DOHH2 (cell line): Measurements from ENCODE around the gene TCERG1L.

Source experiments
- H3F3A ChIP-seq: fragments of 200-600 bp; sonication (generic), shearing (Covaris generic); 2 replicates; pipeline ENCODE4 v1.6.0; 2016; ENCODE audit warnings: antibody characterized with exemption, mild to moderate bottlenecking; ENCODE audit not compliant: control insufficient read depth, insufficient read depth
- H3K27ac ChIP-seq: fragments of 200-600 bp; sonication (generic); 2 replicates; pipeline ENCODE4 v1.5.1; 2014; ENCODE audit warnings: low read depth, mild to moderate bottlenecking, low read length, moderate library complexity
- H3K27me3 ChIP-seq: fragments of 200-600 bp; sonication (generic); 2 replicates; pipeline ENCODE4 v1.6.1; 2014; ENCODE audit warnings: mild to moderate bottlenecking, low read length, mixed read lengths; ENCODE audit not compliant: control insufficient read depth
- H3K36me3 ChIP-seq: fragments of 200-600 bp; sonication (generic); 2 replicates; pipeline ENCODE4 v1.6.1; 2014; ENCODE audit warnings: mild to moderate bottlenecking, low read length, moderate library complexity, mixed read lengths; ENCODE audit not compliant: control insufficient read depth
- H3K4me1 ChIP-seq: fragments of 200-600 bp; sonication (generic); 2 replicates; pipeline ENCODE4 v1.6.1; 2014; ENCODE audit warnings: mild to moderate bottlenecking, low read length, mixed read lengths; ENCODE audit not compliant: control insufficient read depth
- H3K4me2 ChIP-seq: fragments of 200-600 bp; sonication (generic); 2 replicates; pipeline ENCODE4 v1.6.0; 2014; ENCODE audit warnings: mild to moderate bottlenecking, low read length, moderate library complexity
- H3K4me3 ChIP-seq: fragments of 200-600 bp; sonication (generic); 2 replicates; pipeline ENCODE4 v1.5.1; 2014; ENCODE audit warnings: mild to moderate bottlenecking, low read length, mixed read lengths
- H3K79me2 ChIP-seq: fragments of 200-600 bp; sonication (generic); 2 replicates; pipeline ENCODE4 v1.6.1; 2014; ENCODE audit warnings: mild to moderate bottlenecking, low read length, mixed read lengths; ENCODE audit not compliant: control insufficient read depth
- H3K9me2 ChIP-seq: fragments of 200-600 bp; sonication (generic); replicated peaks from 2 replicates; pipeline ENCODE4 v1.6.1; 2014; ENCODE audit warnings: mild to moderate bottlenecking, low read length, mixed read lengths; ENCODE audit not compliant: control insufficient read depth
- H3K9me3 ChIP-seq: fragments of 200-600 bp; sonication (generic); 2 replicates; pipeline ENCODE4 v1.6.1; 2014; ENCODE audit warnings: antibody characterized with exemption, low read length, mixed read lengths; ENCODE audit not compliant: control insufficient read depth, insufficient read depth
- H4K20me1 ChIP-seq: fragments of 200-600 bp; sonication (generic); 2 replicates; pipeline ENCODE4 v1.6.0; 2014; ENCODE audit warnings: low read depth, mild to moderate bottlenecking, antibody characterized with exemption, low read length, moderate library complexity; ENCODE audit not compliant: control insufficient read depth, insufficient read depth
- EZH2phosphoT487 ChIP-seq: fragments of 200-600 bp; sonication (generic); IDR thresholded peaks from 2 replicates; pipeline ENCODE4 v1.6.1; 2017; ENCODE audit warnings: borderline replicate concordance, mild to moderate bottlenecking, antibody characterized with exemption, low read length, moderate library complexity, mixed read lengths
- TF ChIP-seq, protein P1 (sequence below): fragments of 200-600 bp; sonication (generic); IDR thresholded peaks from one replicate; pipeline ENCODE4 v1.5.1; 2014; ENCODE audit warnings: antibody characterized with exemption, mild to moderate bottlenecking, low read depth, low read length; ENCODE audit not compliant: poor library complexity, severe bottlenecking

The TCERG1L gene

DNA sequence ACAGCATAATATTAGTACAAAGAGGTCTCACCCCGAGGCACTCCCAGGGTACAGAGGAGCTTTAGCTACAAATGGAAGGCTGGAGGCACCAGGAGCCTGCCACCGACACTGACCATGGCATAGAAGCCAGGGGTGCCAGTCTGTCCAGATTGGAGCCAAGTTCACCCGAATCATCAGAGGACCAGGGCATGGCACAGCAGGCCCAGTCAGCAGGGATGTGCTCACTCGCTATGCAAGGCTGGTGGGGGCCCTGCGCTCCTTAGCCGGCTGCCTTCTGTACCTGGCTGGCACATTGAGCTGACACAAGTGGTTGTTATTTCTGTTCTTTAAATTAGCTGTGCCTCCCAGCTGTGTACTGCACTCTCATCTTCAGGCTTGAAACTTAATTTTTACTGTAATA is 149.3 kb downstream of the TCERG1L start:
- H3K79me2 ChIP-seq, result no peaks in the 10 kb centered on the region
- H3F3A ChIP-seq, result no peaks in the 10 kb centered on the region
- no peak overlapping the region for H3K4me3 ChIP-seq
- H3K27ac ChIP-seq, result no peak overlapping the region
- H3K4me2 ChIP-seq, result no peak overlapping the region
- TF ChIP-seq, protein P1, sequence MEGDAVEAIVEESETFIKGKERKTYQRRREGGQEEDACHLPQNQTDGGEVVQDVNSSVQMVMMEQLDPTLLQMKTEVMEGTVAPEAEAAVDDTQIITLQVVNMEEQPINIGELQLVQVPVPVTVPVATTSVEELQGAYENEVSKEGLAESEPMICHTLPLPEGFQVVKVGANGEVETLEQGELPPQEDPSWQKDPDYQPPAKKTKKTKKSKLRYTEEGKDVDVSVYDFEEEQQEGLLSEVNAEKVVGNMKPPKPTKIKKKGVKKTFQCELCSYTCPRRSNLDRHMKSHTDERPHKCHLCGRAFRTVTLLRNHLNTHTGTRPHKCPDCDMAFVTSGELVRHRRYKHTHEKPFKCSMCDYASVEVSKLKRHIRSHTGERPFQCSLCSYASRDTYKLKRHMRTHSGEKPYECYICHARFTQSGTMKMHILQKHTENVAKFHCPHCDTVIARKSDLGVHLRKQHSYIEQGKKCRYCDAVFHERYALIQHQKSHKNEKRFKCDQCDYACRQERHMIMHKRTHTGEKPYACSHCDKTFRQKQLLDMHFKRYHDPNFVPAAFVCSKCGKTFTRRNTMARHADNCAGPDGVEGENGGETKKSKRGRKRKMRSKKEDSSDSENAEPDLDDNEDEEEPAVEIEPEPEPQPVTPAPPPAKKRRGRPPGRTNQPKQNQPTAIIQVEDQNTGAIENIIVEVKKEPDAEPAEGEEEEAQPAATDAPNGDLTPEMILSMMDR, result no peak
- TF ChIP-seq EZH2phosphoT487, result no peak
- H3K27me3 ChIP-seq, result no peaks in the 10 kb centered on the region
- H3K9me3 ChIP-seq, result no peaks in the 10 kb centered on the region
- H3K4me1 ChIP-seq, result no peaks in the 10 kb centered on the region
- no peaks in the 10 kb centered on the region for H3K9me2 ChIP-seq
- H3K36me3 ChIP-seq, result no peaks in the 10 kb centered on the region
- no peaks in the 10 kb centered on the region for H4K20me1 ChIP-seq

DNA sequence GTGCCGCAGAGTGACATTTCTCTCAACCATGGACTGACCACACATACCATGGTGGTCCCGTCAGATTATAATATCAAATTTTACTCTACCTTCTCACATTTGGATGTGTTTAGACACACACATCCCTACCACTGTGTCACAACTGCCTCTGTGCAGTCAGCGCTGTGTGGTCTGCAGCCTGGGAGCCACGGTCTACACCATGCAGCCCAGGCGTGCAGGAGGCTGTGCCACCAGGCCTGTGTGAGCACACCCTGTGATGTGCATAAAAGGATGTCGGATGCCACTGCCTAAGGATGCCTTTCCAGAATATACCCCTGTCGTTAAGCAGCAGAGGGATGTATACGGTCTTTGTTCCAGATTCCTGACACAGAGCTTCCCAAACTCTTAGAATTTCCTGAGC is 150.4 kb downstream of the TCERG1L start:
- Histone ChIP-seq H3K27me3 (no peaks in the 10 kb centered on the region), H3K79me2 (no peaks in the 10 kb centered on the region), H3K9me3 (no peaks in the 10 kb centered on the region), H3K9me2 (no peaks in the 10 kb centered on the region), H3K36me3 (no peaks in the 10 kb centered on the region), H3F3A (no peaks in the 10 kb centered on the region), H4K20me1 (no peaks in the 10 kb centered on the region), H3K27ac (no peak overlapping the region), H3K4me3 (no peak overlapping the region), H3K4me2 (no peak overlapping the region), H3K4me1 (no peaks in the 10 kb centered on the region)
- TF ChIP-seq EZH2phosphoT487, result no peak
- TF ChIP-seq, protein P1, result no peak

DNA sequence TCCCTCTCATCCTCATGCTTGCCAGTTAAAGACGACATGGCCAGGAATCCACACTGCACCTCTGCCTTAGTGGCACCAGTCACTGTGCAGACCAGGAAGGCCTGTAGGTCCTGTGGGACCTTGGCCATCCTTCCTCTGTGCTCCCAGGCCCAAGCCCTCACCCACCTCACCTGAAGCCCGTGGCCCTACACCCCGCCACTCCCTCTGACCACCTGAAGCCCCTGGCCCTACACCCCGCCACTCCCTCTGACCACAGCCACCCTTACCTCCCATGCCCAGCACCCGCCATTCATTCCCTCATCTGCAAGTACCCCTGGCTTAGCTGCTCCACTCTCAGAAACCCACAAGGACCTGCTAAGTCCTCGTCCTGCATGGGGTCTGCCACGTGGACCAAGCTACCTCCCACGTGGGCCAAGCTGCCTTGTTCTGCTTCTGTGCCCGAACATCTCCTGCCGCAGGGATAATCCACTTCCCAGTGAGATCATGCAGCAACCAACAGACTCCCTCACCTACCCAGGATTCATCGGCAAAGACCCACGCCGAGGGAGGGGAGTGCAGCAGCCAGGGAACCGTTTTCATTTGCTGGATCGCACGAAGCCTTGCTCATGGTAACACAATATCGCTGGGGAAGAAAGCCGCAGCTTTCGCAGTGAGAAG is 151.2 kb downstream of the TCERG1L start:
- Histone ChIP-seq H3F3A (no peaks in the 10 kb centered on the region), H3K27ac (no peak overlapping the region), H3K27me3 (no peaks in the 10 kb centered on the region), H3K36me3 (no peaks in the 10 kb centered on the region), H3K4me3 (no peak overlapping the region), H3K9me3 (no peaks in the 10 kb centered on the region), H3K4me1 (no peaks in the 10 kb centered on the region), H3K79me2 (no peaks in the 10 kb centered on the region), H3K4me2 (no peak overlapping the region), H4K20me1 (no peaks in the 10 kb centered on the region), H3K9me2 (no peaks in the 10 kb centered on the region)
- TF ChIP-seq, protein P1, result no peak
- TF ChIP-seq EZH2phosphoT487, result no peak
